HepG2 (cell line): ENCODE data around the gene PLPPR2. TPM values are rescaled to one million over a fixed set of nuclear protein-coding genes. Genes with fewer than 3 reads are reported as not detected.

ENCODE experiments used
- AHR ChIP-seq: IDR thresholded peaks from 2 replicates; pipeline ENCODE4 v1.6.1; 2018; ENCODE audit warnings: missing genetic modification reagents, missing compliant biosample characterization
- CAMTA2 ChIP-seq: sonication (generic); formaldehyde crosslinking; IDR thresholded peaks from 2 replicates; pipeline ENCODE4 v1.4.0; 2020; ENCODE audit warnings: mild to moderate bottlenecking, missing genetic modification reagents, borderline replicate concordance
- CHCHD3 ChIP-seq: sonication (generic); formaldehyde crosslinking; IDR thresholded peaks from 2 replicates; pipeline ENCODE4 v1.8.0; 2022; ENCODE audit warnings: mild to moderate bottlenecking, missing genetic modification reagents, moderate library complexity
- ETV6 ChIP-seq: sonication (generic); formaldehyde crosslinking; conservative IDR thresholded peaks from 2 replicates; pipeline ENCODE4 v1.4.0; 2020; ENCODE audit warnings: missing genetic modification reagents
- GPN1 ChIP-seq: sonication (generic); formaldehyde crosslinking; IDR thresholded peaks from 2 replicates; pipeline ENCODE4 v1.5.1; 2020; ENCODE audit warnings: missing genetic modification reagents, borderline replicate concordance
- HOMEZ ChIP-seq: IDR thresholded peaks from 2 replicates; pipeline ENCODE4 v1.6.1; 2016; ENCODE audit warnings: low read depth
- HOXA9 ChIP-seq: sonication (generic); formaldehyde crosslinking; IDR thresholded peaks from 2 replicates; pipeline ENCODE4 v1.8.1; 2022; ENCODE audit warnings: missing genetic modification reagents, mild to moderate bottlenecking, moderate library complexity, borderline replicate concordance
- KDM5B ChIP-seq: sonication (generic); formaldehyde crosslinking; IDR thresholded peaks from 2 replicates; pipeline ENCODE4 v1.4.0; 2020; ENCODE audit warnings: missing genetic modification reagents, mild to moderate bottlenecking, borderline replicate concordance
- MAFK ChIP-seq, 2 experiments: IDR thresholded peaks in 1 of 2; conservative IDR thresholded peaks in 1 of 2; 2 replicates each; pipeline ENCODE4 v1.6.1; 2011; ENCODE audit warnings: improper control_type of control experiment in 2 of 2, low read length in 2 of 2
- NKX3-1 ChIP-seq: sonication (generic); formaldehyde crosslinking; IDR thresholded peaks from 2 replicates; pipeline ENCODE4 v1.5.0; 2020; ENCODE audit warnings: missing genetic modification reagents
- RNF2 ChIP-seq: fragments of 450-650 bp; conservative IDR thresholded peaks from 2 replicates; pipeline ENCODE4 v1.6.1; 2016; ENCODE audit warnings: low read depth
- SKI ChIP-seq: fragments of 450-650 bp; IDR thresholded peaks from one replicate; pipeline ENCODE4 v1.6.1; 2018; ENCODE audit warnings: mild to moderate bottlenecking; ENCODE audit not compliant: partially characterized antibody
- SRSF4 ChIP-seq: fragments of 200-400 bp; formaldehyde crosslinking; IDR thresholded peaks from one replicate; pipeline ENCODE4 v1.6.1; 2018; ENCODE audit warnings: mild to moderate bottlenecking, low read depth, low read length, moderate library complexity; ENCODE audit not compliant: poor library complexity, severe bottlenecking
- TFE3 ChIP-seq: IDR thresholded peaks from 2 replicates; pipeline ENCODE4 v1.6.1; 2016
- ZFP1 ChIP-seq: IDR thresholded peaks from 2 replicates; pipeline ENCODE4 v1.6.1; 2016
- ZKSCAN1 ChIP-seq: fragments of 150-350 bp; IDR thresholded peaks from 2 replicates; pipeline ENCODE4 v1.6.1; 2014; ENCODE audit warnings: low read length
- ZNF136 ChIP-seq: sonication (generic); formaldehyde crosslinking; IDR thresholded peaks from 2 replicates; pipeline ENCODE4 v1.8.1; 2022; ENCODE audit warnings: low read depth, mild to moderate bottlenecking, moderate library complexity, missing genetic modification reagents
- ZNF232 ChIP-seq: sonication (generic); formaldehyde crosslinking; IDR thresholded peaks from 2 replicates; pipeline ENCODE4 v1.4.0; 2020; ENCODE audit warnings: missing genetic modification reagents, borderline replicate concordance
- ZNF280D ChIP-seq: sonication (generic); formaldehyde crosslinking; IDR thresholded peaks from 2 replicates; pipeline ENCODE4 v1.5.1; 2020; ENCODE audit warnings: mild to moderate bottlenecking, missing genetic modification reagents
- ZSCAN9 ChIP-seq: IDR thresholded peaks from 2 replicates; pipeline ENCODE4 v1.6.1; 2016; ENCODE audit warnings: borderline replicate concordance
- polyA plus RNA-seq, 8 experiments: library from polyadenylated mRNA; depleted of rRNA in 3 of 8; stranded (reverse) in 7 of 8; unstranded in 1 of 8; fragments of >200 nt; fragmentation: Illumina TruSeq in 4 of 8; extraction: Trizol in 4 of 8; gene quantifications; 2 replicates each; pipeline versions ENCODE4 v1.2.1 to v1.2.3, GENCODE V29; 2011 to 2016; ENCODE audit warnings: low read depth in 4 of 8, missing spikeins in 1 of 8, mixed read lengths in 1 of 8; ENCODE audit not compliant: insufficient read depth in 1 of 8
- total RNA-seq, 5 experiments: library from RNA; depleted of rRNA; stranded (reverse); fragments of >200 nt; fragmentation: Illumina TruSeq; extraction: Trizol; gene quantifications; 2 replicates each; pipeline ENCODE4 v1.2.3, GENCODE V29; 2016; ENCODE audit warnings: low read depth in 1 of 5

PLPPR2 gene
- total and polyA plus RNA-seq, 2 of the 13 experiments (the other 11 are each of a cell fraction or from before 2014, with no cell fraction given), result 1.5 to 2.1 TPM

GRCh38 chr19:11374433-11375142 lies 19.4 kb downstream of the PLPPR2 start, which contains the start of gene SWSAP1 (continued):
- TF ChIP-seq MAFK (conservative IDR thresholded peaks at IDR 0.05 in 1 of 2, IDR thresholded peaks at IDR 0.05 in 1 of 2; ENCODE audit: low read length in 2 of 2) (no peak), SRSF4 (no peak), ZKSCAN1 (no peak), NKX3-1 (CRISPR knock-in tag) (peak; percentile 24; the same call in 1 of the 2 replicates), CHCHD3 (no peak), ZNF136 (CRISPR knock-in tag) (peak; percentile 60; the same call in 1 of the 2 replicates), KDM5B (CRISPR knock-in tag) (peak; percentile 80; the same call in 1 of the 2 replicates), ZNF280D (0 out of 2 replicates have a peak, but pooled peaks have one; percentile 42), AHR (CRISPR knock-in tag) (peak; percentile 37; the same call in 1 of the 2 replicates), SKI (no peak), HOXA9 (0 out of 2 replicates have a peak, but pooled peaks have one; percentile 41), ZFP1 (CRISPR knock-in tag) (no peak), GPN1 (CRISPR knock-in tag) (0 out of 2 replicates have a peak, but pooled peaks have one; percentile 75), HOMEZ (CRISPR knock-in tag) (no peak; the same call in 1 of the 2 replicates), CAMTA2 (CRISPR knock-in tag) (no peak), TFE3 (peak; percentile 72), ZSCAN9 (CRISPR knock-in tag) (no peak; the same call in 1 of the 2 replicates), ETV6 (0 out of 2 replicates have a peak, but pooled peaks have one; percentile 62), RNF2 (peak; percentile 79; the same call in 1 of the 2 replicates), ZNF232 (CRISPR knock-in tag) (peak; percentile 50; the same call in 1 of the 2 replicates)
